MCF 10A (cell line): Measurements from ENCODE around the gene LRRC1. TPM values are rescaled to one million over a fixed set of nuclear protein-coding genes. Genes with fewer than 3 reads are reported as not detected.

ENCODE experiments used
- BruUV-seq: library from RNA; stranded (reverse); fragments of 400-500 nt; replicated peaks from 2 replicates; lab custom pipeline; 2021; lab: Mats Ljungman, UMichigan
- CTCF ChIA-PET: fragments of 300-600 bp; sonication (Branson Sonifier 250); formaldehyde crosslinking; extraction: SDS; loops from one replicate; lab custom pipeline; 2021; ENCODE audit warnings: antibody characterized with exemption, inconsistent platforms; lab: Yijun Ruan, JAX
- POLR2A ChIA-PET: fragments of 300-600, 350-650 bp; sonication (Branson Sonifier 250); formaldehyde crosslinking; extraction: SDS; loops from one replicate; lab custom pipeline; 2020; ENCODE audit warnings: antibody characterized with exemption, inconsistent platforms; lab: Yijun Ruan, JAX
- DNase-seq: peaks from one replicate; pipeline ENCODE4 v3.0.0-alpha.2; 2018; ENCODE audit not compliant: unreplicated experiment
- H3K27ac Mint-ChIP-seq: one replicate; pipeline ENCODE4 v1.8.0; 2022; ENCODE audit warnings: mild to moderate bottlenecking, low read depth, mixed read lengths; ENCODE audit not compliant: unreplicated experiment
- H3K27me3 Mint-ChIP-seq: one replicate; pipeline ENCODE4 v1.8.0; 2022; ENCODE audit warnings: mixed read lengths; ENCODE audit not compliant: insufficient read depth, unreplicated experiment
- H3K36me3 Mint-ChIP-seq: one replicate; pipeline ENCODE4 v1.8.0; 2022; ENCODE audit warnings: mild to moderate bottlenecking, moderate library complexity, mixed read lengths; ENCODE audit not compliant: insufficient read depth, unreplicated experiment
- H3K4me1 Mint-ChIP-seq: one replicate; pipeline ENCODE4 v1.8.0; 2022; ENCODE audit warnings: mixed read lengths; ENCODE audit not compliant: insufficient read depth, unreplicated experiment
- H3K4me3 Mint-ChIP-seq: one replicate; pipeline ENCODE4 v1.8.0; 2022; ENCODE audit warnings: mild to moderate bottlenecking, moderate library complexity, mixed read lengths; ENCODE audit not compliant: unreplicated experiment
- H3K9me3 Mint-ChIP-seq: one replicate; pipeline ENCODE4 v1.8.0; 2022; ENCODE audit warnings: mixed read lengths; ENCODE audit not compliant: unreplicated experiment
- CTCF ChIP-seq: fragments of 200-600 bp; IDR thresholded peaks from one replicate; pipeline ENCODE4 v1.8.0; 2022; ENCODE audit warnings: antibody characterized with exemption, mild to moderate bottlenecking; ENCODE audit not compliant: unreplicated experiment
- intact Hi-C: fragments of 100-400 bp; cut with micrococcal nuclease; formaldehyde crosslinking; loops from 2 replicates; pipeline ENCODE4 v1.14.1; 2022
- total RNA-seq: library from RNA; stranded (reverse); gene quantifications from 2 replicates; pipeline ENCODE4 v1.2.3, GENCODE V29; 2022

Gene LRRC1
- total RNA-seq, 1 experiment from 2014 or later = 18.6 TPM

GRCh38 chr6:53799340-53799739 lies 4.5 kb downstream of the LRRC1 start:
- intact Hi-C loops = loop anchor here (10.0 kb wide), 1 partner anchor 305 kb away; no protein-coding TSS in a partner anchor

GRCh38 chr6:53801022-53801421 lies 6.2 kb downstream of the LRRC1 start:
- TF ChIP-seq CTCF = no peak
- no peaks in the 10 kb centered on the region for H3K36me3 Mint-ChIP-seq
- POLR2A ChIA-PET = interaction anchor here (1.0 to 1.6 kb wide), 2 partner anchors 10 to 48 kb away, joined by 3 to 6 read pairs; no protein-coding TSS in a partner anchor
- no peak overlapping the region for H3K27ac Mint-ChIP-seq
- peaks cover 53% of the 10 kb centered on the region for H3K4me1 Mint-ChIP-seq
- no peaks in the 10 kb centered on the region for H3K9me3 Mint-ChIP-seq
- intact Hi-C loops = no loop called here
- no peaks in the 10 kb centered on the region for H3K27me3 Mint-ChIP-seq
- H3K4me3 Mint-ChIP-seq = no peak overlapping the region
- BruUV-seq = no TSS peak
- no peak for DNase-seq
- CTCF ChIA-PET = interaction anchor here (0.6 to 1.6 kb wide), 3 partner anchors 20 to 63 kb away, joined by 3 to 4 read pairs (median 3); no protein-coding TSS in a partner anchor

More at GRCh38 chr6:53799340-53799739, 4.5 kb downstream of the LRRC1 start:
- H3K27me3 Mint-ChIP-seq = no peaks in the 10 kb centered on the region
- no peak overlapping the region for H3K27ac Mint-ChIP-seq
- H3K4me1 Mint-ChIP-seq = peaks cover 47% of the 10 kb centered on the region
- H3K4me3 Mint-ChIP-seq = no peak overlapping the region
- H3K9me3 Mint-ChIP-seq = no peaks in the 10 kb centered on the region
- POLR2A ChIA-PET = interaction anchor here (1.3 to 6.9 kb wide), 2 partner anchors 7 to 64 kb away, joined by 3 to 62 read pairs; no protein-coding TSS in a partner anchor
- TF ChIP-seq CTCF = no peak
- CTCF ChIA-PET = interaction anchor here (0.6 to 0.8 kb wide), 5 partner anchors 9 to 1643 kb away, joined by 3 to 5 read pairs (median 4); no protein-coding TSS in a partner anchor
- no peaks in the 10 kb centered on the region for H3K36me3 Mint-ChIP-seq
- no peak for DNase-seq
- no TSS peak for BruUV-seq

GRCh38 chr6:53802582-53802981 lies 7.8 kb downstream of the LRRC1 start:
- DNase-seq = no peak
- Mint-ChIP-seq H3K27ac (no peak overlapping the region), H3K4me3 (no peak overlapping the region), H3K9me3 (no peaks in the 10 kb centered on the region), H3K4me1 (peaks cover 38% of the 10 kb centered on the region), H3K27me3 (no peaks in the 10 kb centered on the region), H3K36me3 (no peaks in the 10 kb centered on the region)
- no TSS peak for BruUV-seq
- ChIA-PET POLR2A (no interaction called here), CTCF (no interaction called here)
- TF ChIP-seq CTCF = no peak
- intact Hi-C loops = no loop called here

- no TSS peak for BruUV-seq
- intact Hi-C loops = no loop called here
- no peaks in the 10 kb centered on the region for H3K9me3 Mint-ChIP-seq
- no peaks in the 10 kb centered on the region for H3K27me3 Mint-ChIP-seq
- no peak overlapping the region for H3K4me3 Mint-ChIP-seq
- peaks cover 37% of the 10 kb centered on the region for H3K4me1 Mint-ChIP-seq
- no peak for TF ChIP-seq CTCF
- no peak overlapping the region for H3K27ac Mint-ChIP-seq
- POLR2A ChIA-PET = no interaction called here
- H3K36me3 Mint-ChIP-seq = no peaks in the 10 kb centered on the region
- CTCF ChIA-PET = no interaction called here
- DNase-seq = no peak
Measured at GRCh38 chr6:53803081-53803860, 8.5 kb downstream of the LRRC1 start.
